NCI-H226 (cell line): ENCODE data around the gene SFMBT2.

Experiments used
- DNase-seq: peaks from one replicate; pipeline ENCODE4 v3.0.0-alpha.2; 2015

The SFMBT2 gene

GRCh38 chr10:7121154-7121797, 289.6 kb downstream of the SFMBT2 start:
- no peak for DNase-seq

- DNase-seq: no peak
Measured at GRCh38 chr10:7119325-7120015, 291.4 kb downstream of the SFMBT2 start.

GRCh38 chr10:7117806-7118674, 292.8 kb downstream of the SFMBT2 start:
- no peak for DNase-seq

GRCh38 chr10:7117177-7117799, 293.5 kb downstream of the SFMBT2 start:
- DNase-seq: no peak

DNA sequence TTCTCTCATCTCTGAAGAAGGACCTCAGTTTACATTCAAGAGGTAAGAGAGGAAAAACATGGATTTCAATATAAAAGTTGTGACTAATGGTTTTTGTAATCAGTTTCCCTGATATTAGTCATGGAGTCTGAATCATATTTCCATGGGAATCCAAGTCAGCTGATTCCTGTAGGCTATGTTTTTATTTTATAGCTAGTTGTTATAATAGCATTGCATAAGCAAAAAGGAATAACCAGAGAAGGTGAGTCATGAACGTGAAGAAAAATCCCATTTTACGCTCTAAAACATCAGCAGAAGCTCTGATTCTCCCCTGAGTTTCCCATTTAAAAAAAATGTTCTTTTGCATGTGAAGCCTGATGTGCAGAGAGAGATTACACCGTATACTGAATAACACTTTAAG, 299.3 kb downstream of the SFMBT2 start:
- no peak for DNase-seq

GRCh38 chr10:7111089-7111488, 299.7 kb downstream of the SFMBT2 start:
- no peak for DNase-seq
